CD4-positive, CD25-positive, alpha-beta regulatory T cell (primary cell): ENCODE data around the gene ZBTB8OS. TPM values are rescaled to one million over a fixed set of nuclear protein-coding genes. Genes with fewer than 3 reads are reported as not detected.
A peak's percentile ranks its signal among the peaks of the same experiment; 100 is the strongest.
"Not testable (repeated sequence)": the region's sequence is repeated elsewhere in the genome, so short reads cannot be mapped to it uniquely, and the experiment has no call there.

Source experiments
- ATAC-seq, 2 donors: fragments of 150-1000 bp; cut with Tn5 transposase; one replicate each; pipeline ENCODE4 v1.10.0; 2021; ENCODE audit warnings: low read depth in 2 of 2, moderate number of reproducible peaks in 2 of 2, moderate library complexity in 1 of 2
- DNase-seq, 3 donors: peaks; one replicate each; pipeline versions ENCODE4 v3.0.0 to v3.0.0-alpha.2; 2012 to 2022; ENCODE audit warnings: mixed read lengths in 1 of 3
- H3K27ac ChIP-seq: one replicate; pipeline ENCODE4 v1.7.0; 2013; ENCODE audit warnings: mild to moderate bottlenecking, low read length; ENCODE audit not compliant: insufficient read depth, poor library complexity, severe bottlenecking
- H3K27me3 ChIP-seq: one replicate; pipeline ENCODE4 v1.7.0; 2013; ENCODE audit warnings: low read length; ENCODE audit not compliant: control insufficient read depth, insufficient read depth
- H3K36me3 ChIP-seq: one replicate; pipeline ENCODE4 v1.7.0; 2013; ENCODE audit warnings: mild to moderate bottlenecking, low read length, moderate library complexity; ENCODE audit not compliant: control insufficient read depth, insufficient read depth
- H3K4me1 ChIP-seq: 2 replicates; pipeline ENCODE4 v1.7.0; 2013; ENCODE audit warnings: mild to moderate bottlenecking, low read length; ENCODE audit not compliant: insufficient read depth, control insufficient read depth, poor library complexity, severe bottlenecking
- H3K4me3 ChIP-seq: one replicate; pipeline ENCODE4 v1.7.0; 2013; ENCODE audit warnings: low read depth, mild to moderate bottlenecking, low read length, moderate library complexity
- H3K9me3 ChIP-seq, 2 experiments: 1 replicate in 1 of 2; 2 replicates in 1 of 2; pipeline ENCODE4 v1.7.0; 2013; ENCODE audit warnings: low read length in 2 of 2, mild to moderate bottlenecking in 1 of 2, moderate library complexity in 1 of 2; ENCODE audit not compliant: control insufficient read depth in 2 of 2
- H3K27ac Mint-ChIP-seq, 3 donors: one replicate each; pipeline ENCODE4 v1.8.0; 2020 to 2022; ENCODE audit warnings: mild to moderate bottlenecking in 3 of 3, mixed read lengths in 3 of 3, moderate library complexity in 2 of 3
- H3K27me3 Mint-ChIP-seq: one replicate; pipeline ENCODE4 v1.8.0; 2022; ENCODE audit warnings: mild to moderate bottlenecking, mixed read lengths
- H3K36me3 Mint-ChIP-seq: one replicate; pipeline ENCODE4 v1.8.0; 2020; ENCODE audit warnings: mixed read lengths
- H3K4me1 Mint-ChIP-seq, 4 donors: one replicate each; pipeline ENCODE4 v1.8.0; 2020 to 2022; ENCODE audit warnings: mixed read lengths in 4 of 4, mild to moderate bottlenecking in 1 of 4
- H3K4me3 Mint-ChIP-seq, 4 donors: one replicate each; pipeline ENCODE4 v1.8.0; 2020 to 2022; ENCODE audit warnings: mild to moderate bottlenecking in 4 of 4, mixed read lengths in 4 of 4, moderate library complexity in 3 of 4
- H3K9me3 Mint-ChIP-seq, 7 donors: one replicate each; pipeline ENCODE4 v1.8.0; 2020 to 2022; ENCODE audit warnings: mixed read lengths in 7 of 7, mild to moderate bottlenecking in 3 of 7, moderate library complexity in 2 of 7
- polyA plus RNA-seq, 4 donors: library from polyadenylated mRNA; unstranded; fragments of 300-500 nt; fragmentation: Illumina TruSeq; gene quantifications; one replicate each; pipeline ENCODE4 v1.2.3, GENCODE V29; 2021
- total RNA-seq: library from RNA; stranded (reverse); gene quantifications from one replicate; pipeline ENCODE4 v1.2.3, GENCODE V29; 2022

The ZBTB8OS gene
- total and polyA plus RNA-seq, 5 donors from 2014 or later = 40.8 to 117 (median 79.4) TPM

DNA sequence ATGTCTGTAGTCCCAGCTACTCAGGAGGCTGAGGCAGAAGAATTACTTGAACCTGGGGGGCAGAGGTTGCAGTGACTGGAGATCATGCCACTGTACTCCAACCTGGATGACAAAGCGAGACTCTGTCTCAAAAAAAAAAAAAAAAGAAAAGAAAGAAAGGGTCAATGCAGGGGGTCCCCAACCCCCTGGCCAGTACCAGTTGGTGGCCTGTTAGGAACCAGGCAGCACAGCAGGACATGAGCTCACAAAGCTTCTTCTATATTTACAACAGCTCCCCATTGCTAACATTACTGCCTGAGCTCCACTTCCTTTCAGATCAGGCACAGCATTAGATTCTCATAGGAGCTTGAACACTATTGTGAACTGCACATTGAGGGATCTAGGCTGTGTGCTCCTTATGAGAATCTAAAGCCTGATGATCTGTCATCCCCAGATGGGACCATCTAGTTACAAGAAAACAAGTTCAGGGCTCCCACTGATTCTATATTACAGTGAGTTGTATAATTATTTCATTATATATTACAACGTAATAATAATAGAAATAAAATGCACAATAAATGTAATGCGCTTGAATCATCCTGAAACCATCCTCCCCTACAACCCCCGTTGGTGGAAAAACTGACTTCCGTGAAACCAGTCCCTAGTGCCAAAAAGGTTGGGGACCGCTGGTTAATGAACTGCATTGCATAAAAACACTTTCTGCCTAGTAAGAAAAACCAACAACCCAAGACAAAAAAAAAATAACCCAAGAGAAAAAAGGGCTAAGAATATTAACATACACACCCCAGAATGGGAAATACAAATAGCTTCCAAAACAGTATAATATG lies 2.8 kb downstream of the ZBTB8OS start:
- Histone ChIP-seq H3K36me3 (peaks cover 7% of the 10 kb centered on the region), H3K4me1 (peaks cover 36% of the 10 kb centered on the region), H3K27ac (peak overlapping the region; percentile 41), H3K4me3 (peak overlapping the region; percentile 61), H3K27me3 (no peaks in the 10 kb centered on the region), H3K9me3 (no peaks in the 10 kb centered on the region)
- no peaks in the 10 kb centered on the region for H3K9me3 Mint-ChIP-seq
- H3K4me1 Mint-ChIP-seq = peaks cover 9 to 61% (median 36%) of the 10 kb centered on the region in 4 donors
- no peaks in the 10 kb centered on the region for H3K36me3 Mint-ChIP-seq
- H3K4me3 Mint-ChIP-seq = peak overlapping the region; percentile 89 to 95 (median 95)
- H3K27ac Mint-ChIP-seq = peak overlapping the region; percentile 17 to 61 (median 23)
- ATAC-seq = no peak
- DNase-seq = peak in 1 of 3 donors; percentile 23
- H3K27me3 Mint-ChIP-seq = peaks cover 6% of the 10 kb centered on the region

DNA sequence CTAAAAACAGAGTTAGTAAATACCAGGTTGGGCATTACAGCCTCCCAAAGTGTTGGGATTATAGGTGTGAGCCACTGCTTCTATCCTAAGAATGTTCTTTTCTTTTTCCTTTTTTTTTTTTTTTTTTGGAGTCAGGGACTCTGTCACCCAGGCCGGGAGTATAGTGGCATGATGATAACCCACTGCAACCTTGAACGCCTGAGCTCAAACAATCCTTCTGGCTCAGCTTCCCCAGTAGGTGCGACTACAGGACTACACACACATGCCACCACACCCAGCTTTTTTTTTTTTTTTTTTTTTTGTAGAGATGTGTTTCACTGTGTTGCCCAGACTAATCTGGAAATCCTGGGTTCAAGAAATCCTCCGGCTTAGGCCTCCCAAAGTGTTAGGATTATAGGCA lies 5.9 kb downstream of the ZBTB8OS start:
- H3K27ac Mint-ChIP-seq = no peak overlapping the region
- H3K27me3 ChIP-seq = no peaks in the 10 kb centered on the region
- H3K36me3 ChIP-seq = peaks cover 11% of the 10 kb centered on the region
- H3K4me1 Mint-ChIP-seq = peaks cover 9 to 47% (median 28%) of the 10 kb centered on the region in 4 donors
- H3K4me1 ChIP-seq = peaks cover 19% of the 10 kb centered on the region
- no peak for ATAC-seq
- no peaks in the 10 kb centered on the region for H3K36me3 Mint-ChIP-seq
- no peak overlapping the region for H3K4me3 ChIP-seq
- H3K9me3 Mint-ChIP-seq = no peaks in the 10 kb centered on the region
- H3K27ac ChIP-seq = no peak overlapping the region
- DNase-seq = no peak
- H3K9me3 ChIP-seq = no peaks in the 10 kb centered on the region
- no peak overlapping the region for H3K4me3 Mint-ChIP-seq
- H3K27me3 Mint-ChIP-seq = no peaks in the 10 kb centered on the region

DNA sequence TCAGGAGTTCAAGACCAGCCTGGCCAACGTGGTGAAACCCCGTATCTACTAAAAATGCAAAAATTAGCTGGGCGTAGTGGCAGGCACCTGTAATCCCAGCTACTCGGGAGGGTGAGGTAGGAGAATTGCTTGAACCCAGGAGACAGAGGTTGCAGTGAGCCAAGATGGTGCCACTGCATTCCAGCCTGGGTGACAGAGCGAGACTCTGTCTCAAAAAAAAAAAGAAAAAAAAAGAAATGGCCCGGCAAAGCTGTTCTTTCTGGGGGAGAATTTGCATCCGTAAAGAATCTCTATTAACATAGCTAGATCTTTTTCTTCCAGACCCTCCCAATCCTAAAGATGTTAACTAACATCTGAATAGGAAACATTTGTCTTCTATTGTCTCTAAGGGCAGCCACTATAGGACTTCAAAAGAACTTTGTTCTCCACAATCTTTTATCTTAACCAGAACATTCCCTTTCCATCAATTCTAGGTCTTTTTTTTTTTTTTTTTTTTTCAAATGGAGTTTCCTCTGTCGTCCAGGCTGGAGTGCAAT lies 8.0 kb downstream of the ZBTB8OS start:
- H3K27me3 ChIP-seq, DNase-seq, H3K27ac ChIP-seq, ATAC-seq, H3K9me3 ChIP-seq, H3K27me3 Mint-ChIP-seq, H3K36me3 Mint-ChIP-seq, H3K4me3 Mint-ChIP-seq, H3K9me3 Mint-ChIP-seq, H3K4me3 ChIP-seq, H3K4me1 ChIP-seq: not testable (repeated sequence)
- Mint-ChIP-seq H3K27ac (peak overlapping the region in 1 of 3 donors; percentile 15), H3K4me1 (peaks cover 0 to 29% (median 13%) of the 10 kb centered on the region in 4 donors)
- peaks cover 15% of the 10 kb centered on the region for H3K36me3 ChIP-seq

DNA sequence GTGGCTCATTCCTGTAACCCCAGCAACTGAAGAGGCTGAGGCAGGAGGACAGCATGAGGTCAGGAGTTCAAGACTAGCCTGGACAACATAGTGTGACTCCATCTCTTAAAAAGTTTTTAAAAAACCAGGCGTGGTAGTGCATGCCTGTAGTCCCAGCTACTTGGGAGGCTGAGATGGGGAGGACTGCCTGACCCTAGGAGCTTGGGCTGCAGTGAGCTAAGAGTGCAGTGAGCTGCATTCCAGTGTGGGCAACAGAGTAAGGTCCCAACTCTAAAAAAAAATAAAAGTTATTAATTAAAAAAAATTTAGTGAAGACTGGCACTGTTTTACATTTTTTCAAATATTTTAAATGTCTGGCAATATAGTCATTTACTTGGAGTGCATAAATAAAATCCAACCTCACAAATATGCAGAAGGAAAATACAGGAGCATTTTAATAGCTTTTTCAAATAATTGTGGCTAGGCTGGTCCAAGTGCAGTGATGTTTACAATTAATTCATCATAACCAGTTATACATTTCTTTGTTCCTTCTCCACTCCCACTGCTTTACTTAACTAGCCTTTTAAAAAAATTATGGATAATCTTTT lies 10.8 kb downstream of the ZBTB8OS start:
- H3K36me3 ChIP-seq = peaks cover 11% of the 10 kb centered on the region
- no peaks in the 10 kb centered on the region for H3K27me3 ChIP-seq
- ATAC-seq (no peak), DNase-seq (no peak)
- Mint-ChIP-seq H3K9me3 (no peaks in the 10 kb centered on the region), H3K27ac (no peak overlapping the region), H3K27me3 (no peaks in the 10 kb centered on the region), H3K4me3 (no peak overlapping the region), H3K4me1 (peaks cover 0 to 24% (median 18%) of the 10 kb centered on the region in 4 donors), H3K36me3 (peaks cover 13% of the 10 kb centered on the region)
- no peaks in the 10 kb centered on the region for H3K9me3 ChIP-seq
- no peak overlapping the region for H3K27ac ChIP-seq
- H3K4me3 ChIP-seq = no peak overlapping the region
- no peaks in the 10 kb centered on the region for H3K4me1 ChIP-seq

DNA sequence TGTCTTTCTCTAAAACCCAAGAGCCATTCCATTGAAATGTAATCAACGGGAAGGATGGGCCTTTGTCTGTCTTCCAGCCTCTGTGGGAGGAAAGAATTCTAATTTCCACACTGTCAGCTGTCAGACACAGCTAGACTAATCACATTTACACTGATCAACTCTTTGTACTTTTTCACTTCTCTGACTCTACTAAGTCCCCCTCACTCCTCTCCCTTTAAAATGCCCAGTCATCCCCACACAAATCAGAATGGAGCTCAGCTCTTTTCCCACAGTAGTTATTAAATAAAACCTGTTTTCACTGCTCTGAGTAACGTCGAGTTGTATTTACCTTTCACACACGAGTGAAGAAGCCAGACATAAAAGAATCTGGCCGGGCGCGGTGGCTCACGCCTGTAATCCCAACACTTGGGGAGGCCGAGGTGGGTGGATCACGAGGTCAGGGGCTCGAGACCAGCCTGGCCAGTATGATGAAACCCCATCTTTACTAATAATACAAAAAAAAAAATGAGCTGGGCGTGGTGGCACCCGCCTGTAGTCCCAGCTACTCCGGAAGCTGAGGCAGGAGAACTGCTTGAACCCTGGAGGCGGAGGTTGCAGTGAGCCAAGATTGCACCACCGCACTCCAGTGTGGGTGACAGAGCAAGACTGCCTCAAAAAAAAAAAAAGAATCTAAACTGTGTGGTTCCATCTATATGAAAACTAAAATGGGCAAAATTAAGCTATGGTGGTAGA lies 13.3 kb downstream of the ZBTB8OS start:
- Histone ChIP-seq H3K4me3 (no peak overlapping the region), H3K36me3 (peaks cover 31% of the 10 kb centered on the region), H3K9me3 (no peaks in the 10 kb centered on the region), H3K27me3 (no peaks in the 10 kb centered on the region), H3K4me1 (no peaks in the 10 kb centered on the region), H3K27ac (no peak overlapping the region)
- Mint-ChIP-seq H3K27me3 (no peaks in the 10 kb centered on the region), H3K36me3 (peaks cover 30% of the 10 kb centered on the region), H3K9me3 (no peaks in the 10 kb centered on the region), H3K4me1 (peaks cover 0 to 27% (median 18%) of the 10 kb centered on the region in 4 donors), H3K4me3 (no peak overlapping the region), H3K27ac (peak overlapping the region in 1 of 3 donors; percentile 41)
- no peak for DNase-seq
- ATAC-seq = no peak

DNA sequence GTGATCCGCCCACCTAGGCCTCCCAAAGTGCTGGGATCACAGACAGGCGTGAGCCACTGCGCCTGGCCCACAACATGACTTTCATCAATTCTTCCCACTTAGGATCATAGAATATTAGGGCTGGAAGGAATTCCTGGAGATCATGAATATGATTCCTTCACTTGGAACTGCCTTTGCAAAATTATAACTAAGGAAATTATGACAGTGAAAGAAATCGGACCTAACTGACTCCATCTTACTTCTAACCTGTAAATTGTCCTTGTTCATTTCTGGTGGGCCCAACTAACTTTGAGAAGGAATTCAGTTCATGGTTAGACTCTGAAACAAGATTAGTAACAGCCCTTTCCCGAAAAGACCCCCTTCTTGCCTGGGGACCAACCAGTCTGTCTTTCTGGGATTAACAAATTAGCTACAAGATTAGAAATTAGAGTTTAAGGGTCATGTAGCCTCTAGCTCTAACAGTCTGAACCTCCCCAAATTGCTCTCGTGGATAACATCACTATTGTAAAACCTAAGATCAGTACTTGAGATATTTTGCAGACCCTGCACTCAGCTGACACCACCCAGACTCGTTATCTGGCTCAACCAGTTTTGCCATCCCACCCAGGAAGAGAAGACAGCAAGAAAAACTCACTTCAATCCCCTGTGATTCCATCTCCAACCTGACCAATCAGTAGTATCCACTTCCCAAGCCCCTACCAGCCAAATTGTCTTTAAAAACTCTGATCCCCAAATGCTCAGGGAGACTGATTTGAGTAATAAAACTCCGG lies 14.7 kb downstream of the ZBTB8OS start:
- Mint-ChIP-seq H3K4me1 (peaks cover 0 to 23% (median 16%) of the 10 kb centered on the region in 4 donors), H3K27ac (no peak overlapping the region), H3K36me3 (peaks cover 30% of the 10 kb centered on the region), H3K27me3 (no peaks in the 10 kb centered on the region), H3K4me3 (no peak overlapping the region), H3K9me3 (no peaks in the 10 kb centered on the region)
- Histone ChIP-seq H3K9me3 (no peaks in the 10 kb centered on the region), H3K4me3 (no peak overlapping the region), H3K36me3 (peaks cover 35% of the 10 kb centered on the region), H3K27me3 (no peaks in the 10 kb centered on the region), H3K4me1 (no peaks in the 10 kb centered on the region), H3K27ac (no peak overlapping the region)
- DNase-seq (no peak), ATAC-seq (no peak)

DNA sequence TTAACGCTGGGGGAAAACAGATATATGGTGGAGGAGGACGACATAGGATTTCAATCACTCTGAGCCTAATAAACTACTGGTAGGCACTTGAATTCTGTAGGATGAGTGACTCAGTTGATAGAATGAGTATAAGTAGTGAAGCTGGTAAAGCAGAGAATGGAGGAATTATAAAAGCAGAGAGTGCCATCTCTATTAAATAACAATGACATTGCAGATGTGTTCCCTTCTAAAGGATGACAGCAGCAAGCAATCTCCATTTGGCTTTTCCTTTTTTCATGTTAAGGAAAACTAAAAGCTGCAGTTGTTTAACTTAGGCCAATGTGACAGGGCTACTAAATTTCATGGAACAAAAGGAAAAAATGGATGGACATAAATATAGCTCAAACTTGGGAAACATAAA lies 17.5 kb downstream of the ZBTB8OS start:
- no peak for DNase-seq
- Histone ChIP-seq H3K27me3 (no peaks in the 10 kb centered on the region), H3K9me3 (no peaks in the 10 kb centered on the region), H3K4me3 (no peak overlapping the region), H3K4me1 (peaks cover 2% of the 10 kb centered on the region), H3K27ac (no peak overlapping the region), H3K36me3 (peaks cover 29% of the 10 kb centered on the region)
- no peak for ATAC-seq
- H3K36me3 Mint-ChIP-seq = peaks cover 30% of the 10 kb centered on the region
- peak overlapping the region in 1 of 3 donors; percentile 65 for H3K27ac Mint-ChIP-seq
- H3K9me3 Mint-ChIP-seq = no peaks in the 10 kb centered on the region
- H3K27me3 Mint-ChIP-seq = no peaks in the 10 kb centered on the region
- no peak overlapping the region for H3K4me3 Mint-ChIP-seq
- H3K4me1 Mint-ChIP-seq = peaks cover 0 to 23% (median 17%) of the 10 kb centered on the region in 4 donors
